ENCODE measurements around the gene KLHL21. TPM values are rescaled to one million over a fixed set of nuclear protein-coding genes. Genes with fewer than 3 reads are reported as not detected.
"Not testable (repeated sequence)": the region's sequence is repeated elsewhere in the genome, so short reads cannot be mapped to it uniquely, and the experiment has no call there.

Gene KLHL21
- total RNA-seq, 1 donor from 2014 or later, result 20.0 TPM

DNA sequence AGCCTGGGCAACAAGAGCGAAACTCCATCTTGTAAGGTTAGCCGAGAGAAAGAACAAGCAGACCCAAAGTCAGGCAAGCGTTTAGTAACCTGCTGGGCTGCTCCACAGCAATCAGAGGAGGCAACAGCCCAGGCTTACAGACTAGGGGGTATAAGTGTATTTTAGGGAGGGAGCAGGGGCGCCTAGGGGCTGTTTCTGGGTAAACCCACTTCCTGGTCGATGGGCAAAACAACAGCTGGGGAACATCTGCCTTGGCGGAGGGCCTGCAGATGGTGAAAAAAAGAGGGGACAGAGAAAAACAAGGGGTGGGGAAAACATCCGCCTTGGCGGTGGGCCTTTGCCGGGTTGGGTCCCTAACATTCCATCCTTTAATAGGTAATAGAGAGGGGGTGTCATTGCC lies 42.4 kb downstream of the KLHL21 start:
- DNase-seq (ENCODE audit: low spot score) (no peak), ATAC-seq (no peak)

DNA sequence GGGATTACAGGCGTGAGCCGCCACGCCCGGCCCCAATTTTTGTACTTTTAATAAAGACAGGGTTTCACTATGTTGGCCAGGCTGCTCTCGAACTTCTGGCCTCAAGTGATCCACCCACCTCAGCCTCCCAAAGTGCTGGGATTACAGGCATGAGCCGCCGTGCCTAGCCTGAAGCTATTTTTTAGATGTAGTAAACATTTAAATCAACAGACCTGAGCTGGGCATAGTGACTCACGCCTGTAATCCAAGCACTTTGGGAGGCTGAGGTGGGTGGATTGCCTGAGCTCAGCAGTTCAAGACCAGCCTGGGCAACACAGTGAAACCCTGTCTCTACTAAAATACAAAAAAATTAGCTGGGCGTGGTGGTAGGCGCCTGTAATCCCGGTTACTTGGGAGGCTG lies 43.5 kb downstream of the KLHL21 start:
- not testable (repeated sequence) for ATAC-seq; DNase-seq (ENCODE audit: low spot score)

DNA sequence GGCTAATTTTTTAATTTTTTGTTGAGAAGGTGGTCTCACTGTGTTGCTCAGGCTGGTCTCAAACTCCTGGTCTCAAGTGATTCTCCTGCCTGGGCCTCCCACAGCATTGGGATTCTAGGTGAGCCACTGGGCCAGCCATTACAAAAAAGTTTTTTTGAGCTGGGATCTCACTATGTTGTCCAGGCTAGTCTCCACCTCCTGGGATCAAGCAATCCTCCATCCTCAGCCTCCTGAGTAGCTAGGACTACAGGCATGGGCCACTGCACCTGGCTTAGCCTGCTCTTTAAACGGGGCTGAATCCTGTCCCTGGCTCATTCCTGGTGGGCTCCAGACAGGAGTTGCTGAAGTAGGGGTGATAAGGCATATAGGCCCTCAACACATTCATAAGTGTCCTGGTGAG lies 45.1 kb downstream of the KLHL21 start:
- DNase-seq (ENCODE audit: low spot score) (no peak), ATAC-seq (no peak)

DNA sequence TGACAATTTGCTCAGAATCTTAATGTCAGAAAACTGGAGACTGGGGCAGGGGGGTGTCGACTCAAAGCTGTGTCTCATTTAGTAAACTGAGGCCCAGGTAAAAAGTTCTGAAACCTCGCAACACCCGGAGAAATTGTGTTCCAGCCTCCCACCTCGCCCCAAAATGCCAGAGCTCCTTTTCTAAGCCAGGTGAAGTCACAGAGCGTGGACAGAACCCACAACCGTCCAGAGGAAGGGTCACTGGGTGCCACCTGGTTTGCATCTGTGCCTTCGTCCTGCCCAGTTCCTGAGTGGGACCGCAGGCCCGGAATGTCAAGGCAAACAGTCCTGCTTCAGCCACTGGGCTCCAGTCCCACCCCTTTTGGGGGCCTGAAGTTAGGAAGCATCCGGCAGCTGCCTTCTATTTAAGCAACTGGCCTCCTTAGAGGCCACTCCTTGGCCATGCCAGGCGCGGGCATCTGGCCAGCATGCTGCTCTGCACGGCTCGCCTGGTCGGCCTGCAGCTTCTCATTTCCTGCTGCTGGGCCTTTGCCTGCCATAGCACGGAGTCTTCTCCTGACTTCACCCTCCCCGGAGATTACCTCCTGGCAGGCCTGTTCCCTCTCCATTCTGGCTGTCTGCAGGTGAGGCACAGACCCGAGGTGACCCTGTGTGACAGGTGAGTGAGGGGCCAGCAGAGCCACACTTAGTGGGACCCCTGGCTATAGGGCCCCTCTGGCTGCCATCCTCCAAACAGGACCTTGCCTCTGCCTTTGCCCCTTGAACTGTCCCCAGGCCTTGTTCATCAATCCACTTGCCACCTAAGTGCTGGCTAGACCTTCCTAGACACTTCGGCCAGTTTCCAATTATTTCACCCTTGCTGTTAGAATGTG lies 47.5 kb downstream of the KLHL21 start, which contains the start of gene TAS1R1:
TSS of gene TAS1R1 (plus strand) at position 401 of the 872 bp plus-strand sequence. CDS start at position 468, 67 bp downstream.
- no peak for ATAC-seq
- DNase-seq (ENCODE audit: low spot score), result peak; percentile 49

DNA sequence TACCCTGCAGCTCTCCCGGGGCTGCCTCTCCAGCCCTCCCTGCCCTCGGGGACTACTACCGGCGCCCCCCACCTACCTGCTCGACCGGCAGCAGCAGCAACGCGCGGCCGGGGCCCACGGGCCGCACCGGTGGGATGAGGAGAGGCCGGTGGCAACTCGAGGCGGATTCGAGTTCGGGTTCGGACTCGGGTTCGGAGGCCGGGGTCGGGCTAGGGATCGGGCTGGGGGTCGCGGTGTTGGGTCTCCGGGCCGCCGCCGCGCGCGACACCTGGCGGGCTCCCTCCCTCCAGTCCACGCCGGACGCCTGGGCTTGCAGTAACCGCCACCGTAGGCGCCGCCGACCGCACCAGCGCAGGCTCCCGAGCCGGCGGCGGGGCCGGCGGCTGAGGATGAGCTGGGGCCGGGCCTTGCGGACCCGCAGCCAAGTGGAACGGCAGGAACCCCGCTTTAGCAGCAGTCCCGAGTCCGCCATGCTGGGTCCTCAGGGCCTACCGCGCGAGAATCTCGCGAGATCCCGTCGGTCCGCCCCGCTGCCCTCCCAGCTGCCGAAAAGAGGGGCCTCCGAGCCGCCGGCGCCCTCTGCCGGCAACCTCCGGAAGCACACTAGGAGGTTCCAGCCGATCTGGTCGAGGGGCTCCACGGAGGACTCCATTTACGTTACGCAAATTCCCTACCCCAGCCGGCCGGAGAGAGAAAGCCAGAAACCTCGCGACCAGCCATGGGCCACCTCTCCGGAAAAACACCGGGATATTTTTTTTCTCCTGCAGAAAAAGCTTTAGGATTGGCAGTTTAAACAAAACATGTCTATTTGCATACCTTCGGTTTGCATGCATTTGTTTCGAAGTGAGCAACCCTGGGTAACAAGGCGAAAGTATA lies 48.4 kb downstream of the KLHL21 start, which contains the start of gene NOL9:
TSS of gene NOL9 (minus strand) at position 483 of the 876 bp plus-strand sequence. CDS start at position 472, 11 bp downstream.
- DNase-seq (ENCODE audit: low spot score) (peak; percentile 93), ATAC-seq (peak; percentile 100)

DNA sequence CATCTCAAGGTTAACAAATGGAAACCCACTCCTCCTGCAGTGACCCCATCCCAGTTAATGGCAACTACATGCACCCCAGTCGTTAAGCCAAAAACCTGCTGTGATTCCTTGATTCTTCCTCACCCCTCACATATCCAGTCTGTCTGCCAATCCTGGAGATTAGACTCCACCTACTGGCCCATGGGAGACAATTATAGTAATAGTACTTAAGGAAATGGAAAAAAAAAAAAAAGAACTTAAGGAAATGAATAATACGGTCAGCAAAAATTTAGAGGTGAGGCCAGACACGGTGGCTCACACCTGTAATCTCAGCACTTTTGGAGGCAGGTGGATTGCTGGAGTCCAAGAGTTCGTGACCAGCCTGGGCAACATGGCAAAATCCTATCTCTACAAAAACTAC lies 55.4 kb downstream of the KLHL21 start:
- DNase-seq (ENCODE audit: low spot score) (no peak), ATAC-seq (no peak)

DNA sequence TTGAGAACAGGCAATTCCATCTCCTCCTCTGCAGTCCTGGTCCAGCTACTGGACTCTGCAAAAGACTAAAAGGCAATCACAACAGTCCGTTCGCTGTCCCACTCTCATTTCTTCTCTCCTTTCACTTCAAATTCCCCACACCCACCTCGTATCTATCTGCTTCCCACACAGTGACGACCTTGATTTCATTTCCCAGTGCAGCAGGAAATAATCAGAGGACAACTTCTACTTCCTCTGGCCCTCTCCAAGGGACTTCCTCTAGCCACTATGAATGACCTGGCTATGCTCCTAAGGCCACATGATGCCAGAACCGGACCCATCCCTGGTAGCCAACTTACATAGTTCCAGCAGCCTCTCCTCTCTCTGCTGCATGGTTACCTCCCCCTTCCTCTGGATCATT lies 56.3 kb downstream of the KLHL21 start:
- peak; percentile 59 for ATAC-seq

DNA sequence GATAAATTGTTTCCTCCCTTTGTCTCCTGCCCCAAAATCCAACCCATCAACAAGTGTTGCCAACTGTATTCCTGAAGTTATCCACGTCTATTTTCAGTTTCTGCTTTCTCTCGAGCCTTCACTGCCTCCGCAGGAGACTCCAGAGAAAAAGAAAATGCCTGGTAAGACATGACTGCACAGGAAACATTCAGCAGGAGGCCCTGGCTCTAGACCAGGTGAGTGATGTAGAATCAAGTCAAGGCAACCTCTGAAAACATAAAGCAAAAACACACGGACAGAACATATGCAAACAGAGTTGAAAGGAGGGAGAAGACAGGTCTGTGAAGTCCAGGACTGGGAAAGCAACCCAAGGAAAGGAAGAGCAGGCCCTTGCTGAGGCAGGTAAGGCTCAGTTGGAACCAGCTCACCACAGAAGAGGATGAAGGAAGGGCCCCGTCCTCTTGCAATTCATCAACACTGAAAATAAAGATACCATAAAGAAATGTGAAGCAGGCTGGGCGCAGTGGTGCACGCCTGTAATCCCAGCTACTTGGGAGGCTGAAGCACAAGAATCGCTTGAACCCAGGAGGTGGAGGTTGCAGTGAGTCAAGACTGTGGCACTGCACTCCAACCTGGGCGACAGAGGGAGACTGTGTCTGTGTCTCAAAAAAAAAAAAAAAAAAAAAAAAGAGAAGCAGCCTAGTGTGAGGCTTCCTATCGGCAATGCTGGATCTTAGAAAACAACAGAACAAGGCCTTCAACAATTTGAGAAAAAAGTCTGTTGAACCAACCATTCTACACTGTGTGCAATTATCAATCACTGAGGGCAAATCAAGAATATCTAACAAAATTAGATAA lies 57.2 kb downstream of the KLHL21 start:
- no peak for DNase-seq (ENCODE audit: low spot score)
- no peak for ATAC-seq

More for the DNA sequence above, 56.3 kb downstream of the KLHL21 start:
- no peak for DNase-seq (ENCODE audit: low spot score)

DNA sequence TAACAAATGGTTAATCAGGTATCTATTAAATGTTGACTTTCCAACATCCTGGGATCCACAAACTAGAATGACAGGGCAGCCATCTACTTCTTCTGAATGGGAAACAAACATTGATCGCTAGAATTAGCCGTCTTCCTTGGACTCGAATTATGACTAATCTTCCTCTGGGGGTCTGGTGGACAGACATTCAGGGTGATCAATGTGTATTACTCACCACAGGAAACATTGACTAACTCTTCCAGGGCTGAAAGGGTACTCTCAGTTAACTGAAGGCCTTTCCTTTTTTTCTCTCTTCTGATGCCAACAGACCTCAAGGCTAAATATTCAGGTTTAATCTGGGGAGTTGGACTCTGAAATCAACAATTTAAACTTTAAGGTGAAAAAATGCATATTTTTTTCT lies 57.8 kb downstream of the KLHL21 start:
- no peak for DNase-seq (ENCODE audit: low spot score)
- no peak for ATAC-seq

Other genes starting within 250 kb of the KLHL21 start
- gene ACOT7, start 209.1 kb downstream of the KLHL21 start, total RNA-seq, result 13.2 TPM
- gene HES2, start 182.9 kb downstream of the KLHL21 start, total RNA-seq, result 0.13 TPM
- 172 TPM for gene ESPN, start 178.1 kb downstream of the KLHL21 start, total RNA-seq
- gene TNFRSF25, start 136.7 kb downstream of the KLHL21 start, total RNA-seq, result 2.1 TPM
- 1.1 TPM for gene PLEKHG5, start 111.2 kb downstream of the KLHL21 start, total RNA-seq
- 11.1 TPM for gene NOL9, start 48.4 kb downstream of the KLHL21 start, total RNA-seq
- gene TAS1R1, start 47.6 kb downstream of the KLHL21 start, total RNA-seq, result 0.05 TPM
- 38.4 TPM for gene ZBTB48, start 22.9 kb downstream of the KLHL21 start, total RNA-seq
- 5.5 TPM for gene PHF13, start 10.9 kb upstream of the KLHL21 start, total RNA-seq
- gene THAP3, start 22.0 kb upstream of the KLHL21 start, total RNA-seq, result 9.7 TPM
- 29.5 TPM for gene DNAJC11, start 98.9 kb upstream of the KLHL21 start, total RNA-seq
- gene CAMTA1, start 182.6 kb upstream of the KLHL21 start, total RNA-seq, result 33.6 TPM

Measured in left lobe of liver (tissue), 2 donors.